Common myeloid progenitor, CD34-positive (primary cell): Measurements from ENCODE around the gene FLNB.

Experiments used
- CTCF ChIA-PET: fragments of 350-600 bp; sonication (Branson Sonifier 250); formaldehyde crosslinking; loops from one replicate; lab custom pipeline; 2021; ENCODE audit warnings: antibody characterized with exemption; lab: Charles Lee
- POLR2A ChIA-PET: fragments of 350-600 bp; sonication (Branson Sonifier 250); formaldehyde crosslinking; loops from one replicate; lab custom pipeline; 2021; ENCODE audit warnings: antibody characterized with exemption; lab: Charles Lee
- DNase-seq, 3 donors: peaks; one replicate each; pipeline versions ENCODE4 v3.0.0 to v3.0.0-alpha.2; 2013
- H3K27ac ChIP-seq, 2 experiments: 1 replicate in 1 of 2; 2 replicates in 1 of 2; pipeline ENCODE4 v1.7.0; 2013; ENCODE audit warnings: inconsistent platforms in 2 of 2, low read length in 2 of 2, mild to moderate bottlenecking in 2 of 2, low read depth in 1 of 2, moderate library complexity in 1 of 2; ENCODE audit not compliant: severe bottlenecking in 2 of 2, insufficient read depth in 1 of 2, poor library complexity in 1 of 2
- H3K27me3 ChIP-seq, 5 experiments: replicated peaks in 2 of 5; 1 replicate in 3 of 5; 2 replicates in 2 of 5; pipeline versions ENCODE4 v1.6.1 to v1.7.0; 2013; ENCODE audit warnings: low read length in 4 of 5, mild to moderate bottlenecking in 2 of 5, moderate library complexity in 2 of 5, inconsistent platforms in 1 of 5; ENCODE audit not compliant: insufficient read depth in 5 of 5, control insufficient read depth in 4 of 5
- H3K36me3 ChIP-seq, 4 experiments: 1 replicate in 2 of 4; 2 replicates in 2 of 4; pipeline versions ENCODE4 v1.6.1 to v1.7.0; 2013; ENCODE audit warnings: low read length in 3 of 4, control low read depth in 1 of 4, mild to moderate bottlenecking in 1 of 4; ENCODE audit not compliant: control insufficient read depth in 4 of 4, insufficient read depth in 4 of 4
- H3K4me1 ChIP-seq, 4 experiments: 1 replicate in 3 of 4; 2 replicates in 1 of 4; pipeline versions ENCODE4 v1.6.1 to v1.7.1; 2013; ENCODE audit warnings: low read length in 3 of 4, mild to moderate bottlenecking in 3 of 4, control low read depth in 1 of 4, inconsistent platforms in 1 of 4, moderate library complexity in 1 of 4; ENCODE audit not compliant: control insufficient read depth in 4 of 4, insufficient read depth in 4 of 4; ENCODE audit errors: control extremely low read depth in 1 of 4
- H3K4me3 ChIP-seq, 7 experiments: 1 replicate in 4 of 7; 2 replicates in 3 of 7; pipeline versions ENCODE4 v1.5.1 to v1.7.0; 2013; ENCODE audit warnings: mild to moderate bottlenecking in 7 of 7, low read length in 6 of 7, moderate library complexity in 6 of 7, inconsistent platforms in 2 of 7, low read depth in 2 of 7, control low read depth in 1 of 7; ENCODE audit not compliant: insufficient read depth in 4 of 7, control insufficient read depth in 1 of 7; ENCODE audit errors: extremely low read depth in 1 of 7
- H3K9me3 ChIP-seq, 5 experiments: 1 replicate in 4 of 5; 2 replicates in 1 of 5; pipeline versions ENCODE4 v1.6.1 to v1.7.1; 2013; ENCODE audit warnings: low read length in 4 of 5, mild to moderate bottlenecking in 2 of 5, inconsistent platforms in 1 of 5, low read depth in 1 of 5, moderate library complexity in 1 of 5; ENCODE audit not compliant: control insufficient read depth in 4 of 5, insufficient read depth in 2 of 5; ENCODE audit errors: control extremely low read depth in 1 of 5
- WGBS: methylation state at CpG from one replicate; pipeline ENCODE4 v1.1.5; 2013; ENCODE audit not compliant: insufficient coverage; 5-methylcytosine and 5-hydroxymethylcytosine counted together

Gene FLNB

DNA sequence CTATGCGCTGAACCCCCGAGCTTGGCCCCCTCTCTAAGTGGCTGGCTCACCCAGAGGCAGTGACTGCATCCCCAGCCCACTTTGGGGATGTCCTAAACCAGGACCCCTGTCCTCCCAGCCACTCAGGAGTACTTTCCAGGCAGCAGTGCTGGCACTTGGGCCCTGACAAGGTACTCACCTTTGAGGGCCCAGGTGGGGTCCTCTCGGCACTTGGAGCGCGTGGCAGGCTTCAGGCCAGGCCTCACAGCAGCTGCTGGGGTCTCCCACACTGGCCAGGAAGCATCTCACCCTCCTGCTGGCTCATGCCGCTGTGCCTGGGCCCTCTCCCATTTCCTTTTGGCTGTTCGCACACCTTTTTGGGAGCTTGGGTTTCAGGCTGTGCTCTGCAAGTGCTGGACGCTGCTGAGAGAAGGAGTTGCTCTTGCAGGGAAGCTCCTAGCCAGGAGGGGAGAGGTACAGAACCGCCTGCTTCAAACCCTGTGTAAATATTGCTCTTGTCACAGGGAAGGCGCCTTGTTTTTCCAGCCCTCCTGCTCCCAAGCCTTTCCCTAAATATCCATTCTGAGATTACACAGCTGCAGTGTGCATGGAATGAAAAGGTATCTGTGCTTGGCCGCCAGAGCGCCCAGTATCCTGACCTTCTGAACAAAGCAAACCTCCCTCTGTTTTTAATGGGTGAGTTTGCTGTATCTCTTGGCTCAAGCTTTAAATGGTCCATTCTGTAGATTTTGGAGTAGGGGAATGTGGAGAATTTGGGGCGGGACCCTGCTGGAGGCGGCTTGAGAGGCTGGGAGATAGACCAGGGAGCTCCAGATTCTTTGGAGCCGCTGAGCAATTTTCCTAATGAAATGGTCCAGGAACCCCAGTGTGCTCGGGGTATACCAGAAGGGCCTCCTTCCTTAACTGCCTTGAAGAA, 156.9 kb downstream of the FLNB start:
- Histone ChIP-seq H3K36me3 (peaks cover 16 to 80% (median 26%) of the 10 kb centered on the region in 4 experiments), H3K4me1 (no peaks in the 10 kb centered on the region), H3K27me3 (no peaks in the 10 kb centered on the region), H3K4me3 (no peak overlapping the region), H3K27ac (no peak overlapping the region), H3K9me3 (peaks cover 0 to 3% (median 0%) of the 10 kb centered on the region in 5 experiments)
- no peak for DNase-seq
- POLR2A ChIA-PET: interaction anchor here (0.6 kb wide), 1 partner anchor 292 kb away, joined by 3 read pairs; no protein-coding TSS in a partner anchor
- 95% methylated on average over 11 of the region's 16 CpGs for WGBS
- CTCF ChIA-PET: interaction anchor here (0.8 to 3.7 kb wide), 15 partner anchors 9 to 206 kb away, joined by 3 to 15 read pairs (median 5); partner anchors contain the start of genes FLNB, HTD2 and RPP14

DNA sequence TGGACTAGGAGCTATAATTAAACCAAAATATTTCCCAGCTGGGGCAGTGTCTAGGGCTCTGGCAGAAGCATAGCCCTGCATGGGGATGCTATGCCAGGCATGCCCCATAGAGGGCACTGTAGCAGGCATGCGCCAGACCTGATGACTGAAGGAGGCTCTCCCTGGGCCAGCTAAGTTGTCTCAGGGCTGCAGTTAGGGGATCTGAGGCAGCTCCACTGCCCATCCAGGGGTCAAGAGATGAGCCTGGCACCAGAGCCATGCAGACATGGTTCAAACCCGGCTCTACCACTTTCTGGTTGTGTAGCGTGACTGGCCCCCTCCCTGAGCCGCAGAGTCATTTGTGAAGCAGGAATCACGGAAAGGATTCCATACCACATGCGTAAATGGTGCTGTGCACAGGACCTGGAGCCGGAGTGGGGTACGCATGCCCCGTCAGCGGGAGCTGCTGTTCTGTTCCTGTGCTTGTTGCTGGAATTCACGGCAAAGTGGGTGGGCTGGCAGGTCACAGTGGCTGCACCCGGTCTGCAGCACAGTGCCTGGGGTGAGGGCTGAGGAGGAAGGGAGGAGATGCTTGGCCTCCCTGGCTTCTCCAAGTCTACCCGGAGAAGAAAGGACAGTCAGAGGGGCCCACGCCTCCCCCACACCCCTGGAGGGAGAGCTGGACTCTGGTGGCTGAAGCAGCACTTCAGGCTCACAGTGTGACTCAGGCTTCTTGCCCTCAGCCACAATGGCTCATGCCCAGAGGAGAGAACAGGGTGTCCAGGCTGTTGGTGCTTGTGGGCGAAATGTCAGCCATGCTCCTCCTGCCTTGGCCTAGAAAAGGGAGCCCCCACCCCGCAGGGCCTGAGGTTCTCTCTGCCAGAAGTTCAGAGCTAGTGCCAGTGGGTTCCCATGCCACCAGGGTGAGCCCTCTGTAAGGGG, 159.5 kb downstream of the FLNB start:
- WGBS: 95% methylated on average over 15 of the region's 16 CpGs
- H3K9me3 ChIP-seq: no peaks in the 10 kb centered on the region
- peak; percentile 43 to 67 (median 52) for DNase-seq
- CTCF ChIA-PET: interaction anchor here (0.6 to 3.7 kb wide), 23 partner anchors 9 to 371 kb away, joined by 3 to 15 read pairs (median 5); partner anchors contain the start of gene FLNB
- H3K4me3 ChIP-seq: no peak overlapping the region
- peaks cover 9 to 73% (median 23%) of the 10 kb centered on the region in 4 experiments for H3K36me3 ChIP-seq
- no peak overlapping the region for H3K27ac ChIP-seq
- no peaks in the 10 kb centered on the region for H3K4me1 ChIP-seq
- no peaks in the 10 kb centered on the region for H3K27me3 ChIP-seq
- POLR2A ChIA-PET: no interaction called here

DNA sequence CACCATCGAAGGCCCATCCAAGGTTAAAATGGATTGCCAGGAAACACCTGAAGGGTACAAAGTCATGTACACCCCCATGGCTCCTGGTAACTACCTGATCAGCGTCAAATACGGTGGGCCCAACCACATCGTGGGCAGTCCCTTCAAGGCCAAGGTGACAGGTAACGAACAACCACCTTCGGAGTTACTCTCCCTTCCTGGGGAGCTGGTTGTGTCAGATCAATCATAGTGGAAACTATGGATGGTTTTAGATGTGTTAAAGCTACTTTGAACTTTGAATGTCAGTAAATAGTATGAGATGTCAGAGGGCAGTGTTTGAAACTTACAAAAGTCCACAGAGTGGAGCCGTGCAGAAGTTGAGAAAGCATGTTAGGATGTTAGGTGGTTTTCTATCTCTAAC, 160.3 kb downstream of the FLNB start:
- Histone ChIP-seq H3K27me3 (no peaks in the 10 kb centered on the region), H3K9me3 (no peaks in the 10 kb centered on the region), H3K36me3 (peaks cover 6 to 66% (median 19%) of the 10 kb centered on the region in 4 experiments), H3K27ac (no peak overlapping the region), H3K4me1 (peaks cover 0 to 6% (median 3%) of the 10 kb centered on the region in 4 experiments), H3K4me3 (no peak overlapping the region)
- DNase-seq: no peak
- WGBS: 98% methylated on average over 7 of the region's 7 CpGs
- ChIA-PET CTCF (interaction anchor here (0.9 to 3.7 kb wide), 5 partner anchors 9 to 206 kb away, joined by 3 to 15 read pairs (median 11); partner anchors contain the start of gene FLNB), POLR2A (no interaction called here)

DNA sequence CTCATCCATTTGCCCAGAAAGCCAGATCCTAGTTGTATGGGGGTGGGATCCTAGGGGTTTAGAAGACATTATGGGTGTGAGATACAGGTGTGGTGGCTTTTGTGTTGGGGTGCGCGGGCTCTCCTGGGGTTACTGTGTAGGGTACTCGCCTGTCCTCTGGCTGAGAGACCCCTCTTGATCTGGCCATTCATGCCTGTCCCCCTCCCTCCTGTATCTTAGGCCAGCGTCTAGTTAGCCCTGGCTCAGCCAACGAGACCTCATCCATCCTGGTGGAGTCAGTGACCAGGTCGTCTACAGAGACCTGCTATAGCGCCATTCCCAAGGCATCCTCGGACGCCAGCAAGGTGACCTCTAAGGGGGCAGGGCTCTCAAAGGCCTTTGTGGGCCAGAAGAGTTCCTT, 161.1 kb downstream of the FLNB start:
- Histone ChIP-seq H3K27me3 (no peaks in the 10 kb centered on the region), H3K36me3 (peaks cover 4 to 57% (median 19%) of the 10 kb centered on the region in 4 experiments), H3K4me1 (peaks cover 0 to 11% (median 5%) of the 10 kb centered on the region in 4 experiments), H3K9me3 (no peaks in the 10 kb centered on the region), H3K4me3 (no peak overlapping the region), H3K27ac (no peak overlapping the region)
- POLR2A ChIA-PET: no interaction called here
- DNase-seq: no peak
- 94% methylated on average over 6 of the region's 9 CpGs for WGBS
- CTCF ChIA-PET: no interaction called here

DNA sequence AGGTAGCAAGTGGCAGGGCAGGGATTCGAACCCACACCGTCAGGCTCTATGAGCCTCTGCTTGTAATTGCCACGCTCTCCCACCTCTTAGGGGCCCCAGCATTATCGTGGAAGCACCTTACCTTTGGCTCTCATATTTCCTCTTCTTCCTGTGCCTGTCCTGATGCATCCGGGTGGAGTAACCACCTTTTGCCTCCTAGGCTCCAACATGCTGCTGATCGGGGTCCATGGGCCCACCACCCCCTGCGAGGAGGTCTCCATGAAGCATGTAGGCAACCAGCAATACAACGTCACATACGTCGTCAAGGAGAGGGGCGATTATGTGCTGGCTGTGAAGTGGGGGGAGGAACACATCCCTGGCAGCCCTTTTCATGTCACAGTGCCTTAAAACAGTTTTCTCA, 162.2 kb downstream of the FLNB start:
- DNase-seq: no peak
- peaks cover 4 to 47% (median 18%) of the 10 kb centered on the region in 4 experiments for H3K36me3 ChIP-seq
- WGBS: 89% methylated on average over 8 of the region's 11 CpGs
- peaks cover 0 to 16% (median 11%) of the 10 kb centered on the region in 4 experiments for H3K4me1 ChIP-seq
- H3K27ac ChIP-seq: no peak overlapping the region
- no peaks in the 10 kb centered on the region for H3K27me3 ChIP-seq
- POLR2A ChIA-PET: no interaction called here
- H3K4me3 ChIP-seq: no peak overlapping the region
- H3K9me3 ChIP-seq: no peaks in the 10 kb centered on the region
- CTCF ChIA-PET: interaction anchor here (1.2 kb wide), 1 partner anchor 48 kb away, joined by 3 read pairs; no protein-coding TSS in a partner anchor

DNA sequence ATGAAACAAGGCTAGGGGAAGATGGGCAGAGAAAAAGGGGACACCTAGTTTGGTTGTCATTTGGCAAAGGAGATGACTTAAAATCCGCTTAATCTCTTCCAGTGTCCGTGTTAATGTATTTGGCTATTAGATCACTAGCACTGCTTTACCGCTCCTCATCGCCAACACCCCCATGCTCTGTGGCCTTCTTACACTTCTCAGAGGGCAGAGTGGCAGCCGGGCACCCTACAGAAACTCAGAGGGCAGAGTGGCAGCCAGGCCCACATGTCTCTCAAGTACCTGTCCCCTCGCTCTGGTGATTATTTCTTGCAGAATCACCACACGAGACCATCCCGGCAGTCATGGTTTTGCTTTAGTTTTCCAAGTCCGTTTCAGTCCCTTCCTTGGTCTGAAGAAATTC, 162.9 kb downstream of the FLNB start:
- ChIA-PET POLR2A (no interaction called here), CTCF (interaction anchor here (0.6 kb wide), 1 partner anchor 191 kb away, joined by 4 read pairs; no protein-coding TSS in a partner anchor)
- H3K36me3 ChIP-seq: peaks cover 4 to 42% (median 16%) of the 10 kb centered on the region in 4 experiments

More for the DNA sequence above, 162.9 kb downstream of the FLNB start:
- 100% methylated on average over 7 of the region's 9 CpGs for whole genome bisulfite sequencing
- no peak overlapping the region for H3K4me3 ChIP-seq
- H3K4me1 ChIP-seq: peaks cover 0 to 24% (median 18%) of the 10 kb centered on the region in 4 experiments
- H3K27me3 ChIP-seq: no peaks in the 10 kb centered on the region
- no peaks in the 10 kb centered on the region for H3K9me3 ChIP-seq
- no peak overlapping the region for H3K27ac ChIP-seq
- no peak for DNase-seq
